ENCODE results near the gene C8A. TPM values are rescaled to one million over a fixed set of nuclear protein-coding genes. Genes with fewer than 3 reads are reported as not detected.

The C8A gene
- total RNA-seq, 1 donor from 2014 or later, result 0.21 TPM

DNA sequence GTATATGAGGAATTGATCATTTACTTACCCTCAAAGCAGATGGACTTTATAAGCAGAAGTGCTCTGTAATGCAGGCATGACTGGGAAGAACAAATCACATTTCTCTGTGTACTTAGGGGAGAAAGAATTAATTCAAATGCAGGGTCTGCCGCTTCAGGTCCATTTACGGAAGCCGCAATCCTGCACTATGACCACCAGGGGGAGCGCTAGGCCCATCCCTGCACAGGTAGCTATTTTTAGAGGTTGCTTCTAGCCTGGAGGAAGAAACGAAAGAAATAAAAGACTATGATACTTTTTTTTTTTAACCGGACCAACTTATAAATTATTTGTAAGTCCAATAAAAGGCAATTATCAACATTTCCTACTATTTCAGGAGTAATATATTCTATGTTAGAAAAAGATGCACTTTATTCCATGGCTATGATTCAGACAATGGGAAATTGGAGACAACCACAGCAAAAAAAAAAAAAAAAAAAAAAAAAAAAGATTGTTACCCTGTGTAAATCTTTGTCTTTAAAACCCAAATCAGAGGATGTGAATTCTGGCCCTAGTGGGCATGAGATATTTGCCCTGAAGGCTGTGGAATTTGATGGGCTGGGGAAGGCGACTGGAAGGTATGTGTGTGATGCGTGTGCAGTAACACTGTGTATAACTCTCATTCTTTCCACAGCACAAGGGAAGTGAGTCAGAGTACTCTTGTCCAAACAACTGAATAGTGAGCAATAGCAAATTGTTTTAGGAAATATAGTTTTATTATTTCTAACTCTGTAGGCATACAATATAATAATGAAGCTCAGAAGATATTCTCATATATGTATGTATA lies 22.5 kb upstream of the C8A start:
- H3K4me1 ChIP-seq, result no peaks in the 10 kb centered on the region
- H3K36me3 ChIP-seq, result no peaks in the 10 kb centered on the region
- H3K4me3 ChIP-seq, result peak overlapping the region in 1 of 2 donors; percentile 22
- H3K27ac ChIP-seq, result no peak overlapping the region
- DNase-seq (ENCODE audit: low spot score in 2 of 2), result peak in 1 of 2 donors; percentile 75
- no peaks in the 10 kb centered on the region for H3K9me3 ChIP-seq
- TF ChIP-seq, protein P1, sequence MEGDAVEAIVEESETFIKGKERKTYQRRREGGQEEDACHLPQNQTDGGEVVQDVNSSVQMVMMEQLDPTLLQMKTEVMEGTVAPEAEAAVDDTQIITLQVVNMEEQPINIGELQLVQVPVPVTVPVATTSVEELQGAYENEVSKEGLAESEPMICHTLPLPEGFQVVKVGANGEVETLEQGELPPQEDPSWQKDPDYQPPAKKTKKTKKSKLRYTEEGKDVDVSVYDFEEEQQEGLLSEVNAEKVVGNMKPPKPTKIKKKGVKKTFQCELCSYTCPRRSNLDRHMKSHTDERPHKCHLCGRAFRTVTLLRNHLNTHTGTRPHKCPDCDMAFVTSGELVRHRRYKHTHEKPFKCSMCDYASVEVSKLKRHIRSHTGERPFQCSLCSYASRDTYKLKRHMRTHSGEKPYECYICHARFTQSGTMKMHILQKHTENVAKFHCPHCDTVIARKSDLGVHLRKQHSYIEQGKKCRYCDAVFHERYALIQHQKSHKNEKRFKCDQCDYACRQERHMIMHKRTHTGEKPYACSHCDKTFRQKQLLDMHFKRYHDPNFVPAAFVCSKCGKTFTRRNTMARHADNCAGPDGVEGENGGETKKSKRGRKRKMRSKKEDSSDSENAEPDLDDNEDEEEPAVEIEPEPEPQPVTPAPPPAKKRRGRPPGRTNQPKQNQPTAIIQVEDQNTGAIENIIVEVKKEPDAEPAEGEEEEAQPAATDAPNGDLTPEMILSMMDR (IDR thresholded peaks at IDR 0.05), result peak; percentile 59 to 97 (median 92)
- no peaks in the 10 kb centered on the region for H3K27me3 ChIP-seq
- intact Hi-C loops (cut with DNase I), result loop anchor here (10.0 kb wide), 1 partner anchor 1333 kb away; no protein-coding TSS in a partner anchor

DNA sequence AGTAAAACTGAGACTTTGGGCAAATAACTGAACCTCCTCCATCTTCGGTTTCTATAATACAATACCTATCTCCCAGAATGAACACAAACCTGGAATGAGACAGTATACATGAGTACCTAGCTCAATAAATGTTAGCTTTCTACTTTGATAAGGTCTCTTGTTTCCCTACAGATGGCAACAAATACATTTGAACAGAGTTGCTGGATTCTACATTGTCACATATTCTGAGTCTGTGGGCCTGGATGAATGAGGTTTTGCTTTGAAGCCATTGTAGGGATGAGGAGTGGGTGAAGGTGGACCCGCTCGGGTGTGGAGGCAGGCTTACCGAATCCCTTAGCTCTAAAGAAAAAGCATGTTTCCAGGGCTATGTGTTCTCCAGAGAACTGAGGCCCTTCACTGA lies 21.5 kb upstream of the C8A start:
- Histone ChIP-seq H3K4me1 (no peaks in the 10 kb centered on the region), H3K36me3 (no peaks in the 10 kb centered on the region), H3K27ac (peak overlapping the region in 1 of 2 donors; percentile 63), H3K9me3 (no peaks in the 10 kb centered on the region), H3K27me3 (no peaks in the 10 kb centered on the region), H3K4me3 (no peak overlapping the region)
- DNase-seq (ENCODE audit: low spot score in 2 of 2), result no peak
- TF ChIP-seq, protein P1 (IDR thresholded peaks at IDR 0.05), result no peak
- intact Hi-C loops (cut with DNase I), result loop anchor here (10.0 kb wide), 1 partner anchor 1332 kb away; no protein-coding TSS in a partner anchor

DNA sequence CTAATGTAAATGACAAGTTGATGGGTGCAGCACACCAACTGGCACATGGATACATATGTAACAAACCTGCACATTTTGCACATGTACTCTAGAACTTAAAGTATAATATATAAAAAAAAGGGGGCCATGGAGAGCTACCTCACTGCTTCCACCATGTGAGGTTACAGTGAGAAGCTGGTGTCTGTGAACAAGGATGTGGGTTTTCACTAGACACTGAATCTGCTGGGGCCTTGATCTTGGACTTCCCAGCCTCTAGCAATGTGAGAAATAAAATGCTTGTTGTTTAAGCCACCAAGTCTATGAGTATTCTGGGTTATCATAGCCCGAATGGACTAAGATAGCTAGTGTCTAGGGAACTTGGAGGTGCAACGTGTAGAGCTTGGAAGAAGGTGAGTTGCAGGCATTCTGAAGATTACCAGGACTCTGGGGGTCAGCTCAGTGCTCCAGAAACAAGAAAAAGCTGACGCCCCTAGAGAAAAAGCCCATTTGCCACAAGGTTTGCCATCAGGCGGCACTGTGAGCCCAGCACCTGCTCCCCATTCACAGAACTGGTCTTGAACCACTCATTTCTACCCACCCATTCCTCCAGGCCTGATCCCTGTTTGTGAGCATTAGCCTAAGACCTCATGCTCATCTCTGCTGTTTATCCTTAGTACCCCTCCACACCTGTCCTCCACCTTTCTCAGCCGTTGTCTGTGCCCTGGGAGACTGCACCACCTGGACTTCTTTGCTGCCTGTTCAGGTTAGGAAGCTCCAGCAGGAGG lies 20.3 kb upstream of the C8A start:
- H3K27ac ChIP-seq, result no peak overlapping the region
- intact Hi-C loops (cut with DNase I), result loop anchor here (10.0 kb wide), 1 partner anchor 1330 kb away; no protein-coding TSS in a partner anchor
- TF ChIP-seq, protein P1 (IDR thresholded peaks at IDR 0.05), result no peak
- no peaks in the 10 kb centered on the region for H3K4me1 ChIP-seq
- no peaks in the 10 kb centered on the region for H3K27me3 ChIP-seq
- H3K4me3 ChIP-seq, result no peak overlapping the region
- H3K36me3 ChIP-seq, result no peaks in the 10 kb centered on the region
- DNase-seq (ENCODE audit: low spot score in 2 of 2), result no peak
- no peaks in the 10 kb centered on the region for H3K9me3 ChIP-seq

DNA sequence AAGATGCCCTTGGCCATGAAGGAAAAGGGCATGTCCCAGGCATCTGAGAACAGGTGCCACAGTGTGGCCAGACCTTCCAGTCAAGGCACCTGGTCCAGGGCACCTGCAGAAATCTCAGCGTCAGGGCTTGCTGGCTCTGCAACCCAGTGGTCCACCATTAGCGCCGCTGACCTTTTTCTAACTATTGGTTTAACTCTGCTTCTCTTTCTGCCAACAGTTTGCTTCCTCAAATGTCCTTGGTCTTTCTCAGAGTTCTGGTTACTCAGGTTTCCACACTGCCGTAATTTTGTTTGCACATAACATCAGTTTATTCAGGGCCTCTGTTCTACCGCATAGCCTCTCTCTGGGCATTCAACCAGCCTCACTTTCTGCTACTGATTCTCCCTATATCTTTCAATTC lies 18.9 kb upstream of the C8A start:
- H3K36me3 ChIP-seq, result no peaks in the 10 kb centered on the region
- no peaks in the 10 kb centered on the region for H3K4me1 ChIP-seq
- peaks cover 0 to 4% of the 10 kb centered on the region in 2 donors for H3K9me3 ChIP-seq
- H3K27me3 ChIP-seq, result no peaks in the 10 kb centered on the region
- no peak for DNase-seq (ENCODE audit: low spot score in 2 of 2)
- intact Hi-C loops (cut with DNase I), result loop anchor here (10.0 kb wide), 1 partner anchor 1329 kb away; no protein-coding TSS in a partner anchor
- H3K4me3 ChIP-seq, result no peak overlapping the region
- TF ChIP-seq, protein P1 (IDR thresholded peaks at IDR 0.05), result no peak
- no peak overlapping the region for H3K27ac ChIP-seq

DNA sequence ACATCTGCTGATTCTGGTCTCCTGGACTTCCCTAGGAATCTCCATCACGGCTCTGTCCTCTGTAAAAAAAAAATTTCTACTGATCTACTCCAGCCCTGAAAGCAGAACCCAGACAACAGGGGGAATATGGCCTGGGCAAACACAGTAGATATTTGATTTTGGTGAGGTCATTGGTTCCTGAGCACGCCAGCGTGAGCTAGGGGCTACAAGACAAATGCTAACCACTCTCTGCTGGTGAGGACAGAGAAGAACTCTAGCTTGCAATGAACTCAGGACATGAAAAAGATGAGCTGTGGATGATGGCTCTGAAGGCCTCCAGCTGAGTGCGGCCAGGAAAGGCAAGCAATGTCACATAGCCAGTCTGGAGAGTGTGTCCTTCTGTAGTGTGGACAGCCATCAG lies 18.2 kb upstream of the C8A start:
- intact Hi-C loops (cut with DNase I), result loop anchor here (10.0 kb wide), 1 partner anchor 1328 kb away; no protein-coding TSS in a partner anchor
- H3K27ac ChIP-seq, result no peak overlapping the region
- H3K9me3 ChIP-seq, result peaks cover 0 to 4% of the 10 kb centered on the region in 2 donors

More for the DNA sequence above, 18.2 kb upstream of the C8A start:
- Histone ChIP-seq H3K4me1 (no peaks in the 10 kb centered on the region), H3K4me3 (no peak overlapping the region), H3K36me3 (no peaks in the 10 kb centered on the region), H3K27me3 (no peaks in the 10 kb centered on the region)
- no peak for DNase-seq (ENCODE audit: low spot score in 2 of 2)
- TF ChIP-seq, protein P1 (IDR thresholded peaks at IDR 0.05), result no peak
